GM23248 (cell line): ENCODE results near the gene L3HYPDH. TPM values are rescaled to one million over a fixed set of nuclear protein-coding genes. Genes with fewer than 3 reads are reported as not detected.

Source experiments
- DNase-seq: peaks from one replicate; pipeline ENCODE4 v3.0.0-alpha.2; 2015
- H2AFZ ChIP-seq: fragments of 200-600 bp; sonication (generic); 2 replicates; pipeline ENCODE4 v1.6.1; 2016; ENCODE audit warnings: antibody characterized with exemption
- H3F3A ChIP-seq: fragments of 200-600 bp; sonication (generic); 2 replicates; pipeline ENCODE4 v1.6.1; 2016; ENCODE audit warnings: mild to moderate bottlenecking, antibody characterized with exemption, mixed run types; ENCODE audit not compliant: insufficient read depth
- H3K27ac ChIP-seq: fragments of 200-600 bp; sonication (generic); 2 replicates; pipeline ENCODE4 v1.5.1; 2016; ENCODE audit warnings: mild to moderate bottlenecking
- H3K27me3 ChIP-seq: fragments of 200-600 bp; sonication (generic); replicated peaks from 2 replicates; pipeline ENCODE4 v1.6.1; 2016; ENCODE audit warnings: mild to moderate bottlenecking; ENCODE audit not compliant: insufficient read depth
- H3K36me3 ChIP-seq: fragments of 200-600 bp; sonication (generic); 2 replicates; pipeline ENCODE4 v1.6.1; 2016; ENCODE audit warnings: low read depth, mild to moderate bottlenecking
- H3K4me1 ChIP-seq: fragments of 200-600 bp; sonication (generic); 2 replicates; pipeline ENCODE4 v1.6.1; 2016; ENCODE audit warnings: mild to moderate bottlenecking; ENCODE audit not compliant: insufficient read depth
- H3K4me2 ChIP-seq: fragments of 200-600 bp; sonication (generic); one replicate; pipeline ENCODE4 v1.6.1; 2016; ENCODE audit warnings: mild to moderate bottlenecking; ENCODE audit not compliant: unreplicated experiment
- H3K4me3 ChIP-seq: fragments of 200-600 bp; sonication (generic); 2 replicates; pipeline ENCODE4 v1.5.1; 2016; ENCODE audit warnings: mild to moderate bottlenecking
- H3K79me2 ChIP-seq: fragments of 200-600 bp; sonication (generic); 2 replicates; pipeline ENCODE4 v1.6.1; 2016; ENCODE audit warnings: mild to moderate bottlenecking; ENCODE audit not compliant: insufficient read depth
- H3K9ac ChIP-seq: fragments of 200-600 bp; sonication (generic); 2 replicates; pipeline ENCODE4 v1.6.1; 2016; ENCODE audit warnings: mild to moderate bottlenecking
- H3K9me2 ChIP-seq: fragments of 200-600 bp; sonication (generic); 2 replicates; pipeline ENCODE4 v1.6.1; 2016; ENCODE audit warnings: mixed run types, mild to moderate bottlenecking, moderate library complexity; ENCODE audit not compliant: insufficient read depth
- H3K9me3 ChIP-seq: fragments of 200-600 bp; sonication (generic); one replicate; pipeline ENCODE4 v1.6.1; 2017; ENCODE audit warnings: low read depth
- H4K20me1 ChIP-seq: fragments of 200-600 bp; sonication (generic); 2 replicates; pipeline ENCODE4 v1.6.0; 2016; ENCODE audit not compliant: insufficient read depth
- EZH2 ChIP-seq: fragments of 200-600 bp; sonication (generic); IDR thresholded peaks from 2 replicates; pipeline ENCODE4 v1.6.1; 2018; ENCODE audit warnings: antibody characterized with exemption, mild to moderate bottlenecking; ENCODE audit not compliant: insufficient read depth, poor library complexity, severe bottlenecking
- EZH2phosphoT487 ChIP-seq: fragments of 200-600 bp; sonication (generic); IDR thresholded peaks from 2 replicates; pipeline ENCODE4 v1.6.1; 2018; ENCODE audit warnings: antibody characterized with exemption, moderate library complexity, mild to moderate bottlenecking, low read depth; ENCODE audit not compliant: insufficient read depth
- WGBS, 2 experiments: methylation state at CpG; one replicate each; pipeline ENCODE4 v1.1.6; 2015 to 2017; ENCODE audit warnings: low lambda C conversion rate in 2 of 2, low coverage in 1 of 2; ENCODE audit errors: missing lambda C conversion rate in 2 of 2; 5-methylcytosine and 5-hydroxymethylcytosine counted together
- in situ Hi-C: fragments of 300-500 bp; cut with MboI; formaldehyde crosslinking; loops from 2 replicates; pipeline ENCODE4 v1.15.0; 2020
- polyA plus RNA-seq: library from polyadenylated mRNA; unstranded; fragments of >200 nt; fragmentation: Nextera tagmentation; extraction: Ambion mirVana; gene quantifications from 2 replicates; pipeline ENCODE4 v1.2.1, GENCODE V29; 2016
- total RNA-seq: library from RNA; depleted of rRNA; stranded (reverse); fragments of >200 nt; shearing (Covaris generic); gene quantifications from 2 replicates; pipeline ENCODE4 v1.2.3, GENCODE V29; 2014; rRNA removed

The L3HYPDH gene
- 65.1 and 89.2 TPM in 2 replicates for total RNA-seq
- 68.9 and 69.3 TPM in 2 replicates for polyA plus RNA-seq

GRCh38 chr14:59483819-59484638 is at the start of gene L3HYPDH, which contains the start of gene JKAMP:
Gene L3HYPDH, minus strand, starts transcription at chr14:59484408. Its CDS starts 92 bp downstream, at chr14:59484316.
Gene JKAMP, plus strand, starts transcription at chr14:59484517. Its CDS starts 73 bp downstream, at chr14:59484590.
- Histone ChIP-seq H3K9me2 (no peaks in the 10 kb centered on the region), H3K4me1 (peaks cover 41% of the 10 kb centered on the region), H3K79me2 (peaks cover 82% of the 10 kb centered on the region), H3K27me3 (no peaks in the 10 kb centered on the region), H3K4me3 (peak within 1 kb of the TSS; percentile 85), H3K4me2 (peak within 1 kb of the TSS; percentile 91), H2AFZ (peak within 1 kb of the TSS; percentile 91), H3K9ac (peak within 1 kb of the TSS; percentile 97), H4K20me1 (no peaks in the 10 kb centered on the region), H3K36me3 (peaks cover 8% of the 10 kb centered on the region; the same call in 1 of the 2 replicates), H3K9me3 (no peaks in the 10 kb centered on the region), H3F3A (peaks cover 22% of the 10 kb centered on the region), H3K27ac (peak within 1 kb of the TSS; percentile 98)
- TF ChIP-seq EZH2phosphoT487, result no peak
- no peak for TF ChIP-seq EZH2
- peak; percentile 99 for DNase-seq
- in situ Hi-C loops, result no loop called here
- 1% methylated on average over 64 to 79 of the region's 92 CpGs for WGBS, 2 experiments

GRCh38 chr14:59532419-59532818 is 48.2 kb upstream of the L3HYPDH start:
- in situ Hi-C loops, result no loop called here
- H3K79me2 ChIP-seq, result no peaks in the 10 kb centered on the region
- TF ChIP-seq EZH2, result no peak
- no peak for TF ChIP-seq EZH2phosphoT487
- no peak overlapping the region for H3K27ac ChIP-seq
- no peaks in the 10 kb centered on the region for H3K36me3 ChIP-seq
- H3K9me2 ChIP-seq, result no peaks in the 10 kb centered on the region
- no peak overlapping the region for H3K4me3 ChIP-seq
- no peaks in the 10 kb centered on the region for H3K9me3 ChIP-seq
- H4K20me1 ChIP-seq, result no peaks in the 10 kb centered on the region
- no peaks in the 10 kb centered on the region for H3K27me3 ChIP-seq
- no peaks in the 10 kb centered on the region for H3F3A ChIP-seq
- H3K9ac ChIP-seq, result no peak overlapping the region
- no peak overlapping the region for H3K4me2 ChIP-seq
- no peak for DNase-seq
- no peak overlapping the region for H2AFZ ChIP-seq
- H3K4me1 ChIP-seq, result no peaks in the 10 kb centered on the region
- WGBS, 2 experiments, result 25 to 50% methylated on average over 1 of the region's 1 CpG

- Histone ChIP-seq H3K27ac (no peak overlapping the region), H4K20me1 (no peaks in the 10 kb centered on the region), H3K4me3 (no peak overlapping the region), H3K9me2 (no peaks in the 10 kb centered on the region), H3K9ac (no peak overlapping the region), H3K4me2 (no peak overlapping the region), H2AFZ (no peak overlapping the region), H3K9me3 (no peaks in the 10 kb centered on the region), H3K36me3 (no peaks in the 10 kb centered on the region), H3K4me1 (no peaks in the 10 kb centered on the region), H3K79me2 (no peaks in the 10 kb centered on the region), H3K27me3 (no peaks in the 10 kb centered on the region), H3F3A (no peaks in the 10 kb centered on the region)
- in situ Hi-C loops, result no loop called here
- TF ChIP-seq EZH2, result no peak
- TF ChIP-seq EZH2phosphoT487, result no peak
- no peak for DNase-seq
Measured at GRCh38 chr14:59530349-59530748, 46.1 kb upstream of the L3HYPDH start.

GRCh38 chr14:59529189-59529588 is 45.0 kb upstream of the L3HYPDH start:
- in situ Hi-C loops, result no loop called here
- no peaks in the 10 kb centered on the region for H3K4me1 ChIP-seq
- no peak overlapping the region for H3K9ac ChIP-seq
- no peak overlapping the region for H2AFZ ChIP-seq
- H3F3A ChIP-seq, result no peaks in the 10 kb centered on the region
- no peak overlapping the region for H3K4me2 ChIP-seq
- DNase-seq, result no peak
- H3K27ac ChIP-seq, result no peak overlapping the region
- no peaks in the 10 kb centered on the region for H3K9me2 ChIP-seq
- H3K79me2 ChIP-seq, result no peaks in the 10 kb centered on the region
- H3K9me3 ChIP-seq, result no peaks in the 10 kb centered on the region
- no peaks in the 10 kb centered on the region for H3K27me3 ChIP-seq
- H4K20me1 ChIP-seq, result no peaks in the 10 kb centered on the region
- no peaks in the 10 kb centered on the region for H3K36me3 ChIP-seq
- WGBS, 2 experiments, result 23 to 57% methylated on average over 2 of the region's 2 CpGs
- TF ChIP-seq EZH2, result no peak
- TF ChIP-seq EZH2phosphoT487, result no peak
- no peak overlapping the region for H3K4me3 ChIP-seq
